Right atrium auricular region (tissue), 2 donors: ENCODE results near the gene SH3BP5L. TPM values are rescaled to one million over a fixed set of nuclear protein-coding genes. Genes with fewer than 3 reads are reported as not detected.

Source experiments
- DNase-seq: peaks from one replicate; pipeline ENCODE4 v3.0.0-alpha.2; 2019; ENCODE audit warnings: low spot score
- H3K27ac ChIP-seq, 2 donors: fragments of 200-600 bp; sonication (generic); 1 replicate in 1 of 2; 2 replicates in 1 of 2; pipeline ENCODE4 v1.5.1; 2016 to 2019
- H3K27me3 ChIP-seq, 2 donors: fragments of 200-600 bp; sonication (generic); one replicate each; pipeline versions ENCODE4 v1.5.1 to v1.6.0; 2017 to 2019
- H3K36me3 ChIP-seq: fragments of 200-600 bp; sonication (generic); one replicate; pipeline ENCODE4 v1.5.1; 2016
- H3K4me1 ChIP-seq, 2 donors: fragments of 200-600 bp; sonication (generic); one replicate each; pipeline versions ENCODE4 v1.5.1 to v1.6.0; 2017 to 2019
- H3K4me3 ChIP-seq, 2 donors: fragments of 200-600 bp; sonication (generic); 1 replicate in 1 of 2; 2 replicates in 1 of 2; pipeline ENCODE4 v1.5.1; 2017 to 2019; ENCODE audit warnings: mild to moderate bottlenecking in 1 of 2, moderate library complexity in 1 of 2
- H3K9me3 ChIP-seq, 2 donors: fragments of 200-600 bp; sonication (generic); one replicate each; pipeline ENCODE4 v1.5.1; 2019
- total RNA-seq, 2 donors: library from RNA; depleted of rRNA; stranded (reverse); fragments of >200 nt; gene quantifications; one replicate each; pipeline ENCODE4 v1.1.0, GENCODE V29; 2016
- TF ChIP-seq, protein P1 (sequence below), 2 donors: fragments of 200-600 bp; sonication (generic); IDR thresholded peaks; one replicate each; pipeline ENCODE4 v1.5.1; 2019; ENCODE audit warnings: antibody characterized with exemption in 2 of 2

Gene SH3BP5L
- total RNA-seq, 2 donors from 2014 or later: 13.6 to 18.5 TPM

DNA sequence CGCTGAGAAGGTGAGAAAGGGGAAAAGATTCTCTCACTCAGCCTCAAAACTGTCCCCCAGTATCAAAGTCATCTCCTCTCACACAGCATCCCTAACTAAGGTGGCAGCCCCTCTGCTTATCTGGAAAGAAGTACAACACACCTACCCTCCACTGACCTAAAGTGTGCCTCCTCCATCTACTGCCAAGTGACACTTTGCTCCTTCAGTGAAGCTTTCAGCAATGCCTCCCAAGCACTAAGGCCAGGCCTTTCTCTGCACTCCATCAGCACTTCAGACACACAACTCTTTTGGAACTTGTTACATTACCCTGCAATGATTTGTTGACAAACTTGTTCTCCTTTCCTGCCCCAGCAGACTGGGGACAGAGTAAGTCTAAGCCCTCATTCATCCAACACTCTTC is 1.4 kb downstream of the SH3BP5L start:
- H3K9me3 ChIP-seq: no peaks in the 10 kb centered on the region
- no peaks in the 10 kb centered on the region for H3K27me3 ChIP-seq
- peaks cover 10% of the 10 kb centered on the region for H3K36me3 ChIP-seq
- TF ChIP-seq, protein P1, sequence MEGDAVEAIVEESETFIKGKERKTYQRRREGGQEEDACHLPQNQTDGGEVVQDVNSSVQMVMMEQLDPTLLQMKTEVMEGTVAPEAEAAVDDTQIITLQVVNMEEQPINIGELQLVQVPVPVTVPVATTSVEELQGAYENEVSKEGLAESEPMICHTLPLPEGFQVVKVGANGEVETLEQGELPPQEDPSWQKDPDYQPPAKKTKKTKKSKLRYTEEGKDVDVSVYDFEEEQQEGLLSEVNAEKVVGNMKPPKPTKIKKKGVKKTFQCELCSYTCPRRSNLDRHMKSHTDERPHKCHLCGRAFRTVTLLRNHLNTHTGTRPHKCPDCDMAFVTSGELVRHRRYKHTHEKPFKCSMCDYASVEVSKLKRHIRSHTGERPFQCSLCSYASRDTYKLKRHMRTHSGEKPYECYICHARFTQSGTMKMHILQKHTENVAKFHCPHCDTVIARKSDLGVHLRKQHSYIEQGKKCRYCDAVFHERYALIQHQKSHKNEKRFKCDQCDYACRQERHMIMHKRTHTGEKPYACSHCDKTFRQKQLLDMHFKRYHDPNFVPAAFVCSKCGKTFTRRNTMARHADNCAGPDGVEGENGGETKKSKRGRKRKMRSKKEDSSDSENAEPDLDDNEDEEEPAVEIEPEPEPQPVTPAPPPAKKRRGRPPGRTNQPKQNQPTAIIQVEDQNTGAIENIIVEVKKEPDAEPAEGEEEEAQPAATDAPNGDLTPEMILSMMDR (IDR thresholded peaks at IDR 0.05): no peak
- no peak overlapping the region for H3K27ac ChIP-seq
- peaks cover 0 to 64% of the 10 kb centered on the region in 2 donors for H3K4me1 ChIP-seq
- no peak for DNase-seq
- peak overlapping the region in 1 of 2 donors; percentile 75 for H3K4me3 ChIP-seq

DNA sequence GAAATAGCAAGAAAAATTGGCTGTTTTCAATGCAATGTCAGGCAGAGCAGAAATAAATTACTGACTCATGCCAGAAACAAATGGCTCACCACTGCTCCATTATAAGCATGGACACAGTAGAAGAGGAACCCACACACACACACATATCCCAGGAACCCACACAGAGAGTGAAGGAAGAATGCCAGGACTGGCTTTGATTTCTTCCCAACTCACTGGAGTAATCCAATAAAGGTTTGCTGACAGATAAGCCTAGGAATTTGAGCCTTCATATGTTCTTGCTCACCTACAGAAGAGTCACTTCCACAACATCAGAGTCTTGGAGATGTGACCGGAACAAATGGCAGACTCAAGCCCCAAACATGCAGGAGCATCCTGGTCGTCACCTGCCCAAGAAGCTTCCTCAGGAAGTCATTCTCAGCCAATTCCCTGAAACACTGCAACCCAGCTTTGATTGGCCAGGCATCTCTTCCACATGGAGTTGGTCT is 2.2 kb downstream of the SH3BP5L start:
- Histone ChIP-seq H3K27ac (peak overlapping the region in 1 of 2 donors; percentile 68), H3K4me3 (no peak overlapping the region)
- DNase-seq: no peak

DNA sequence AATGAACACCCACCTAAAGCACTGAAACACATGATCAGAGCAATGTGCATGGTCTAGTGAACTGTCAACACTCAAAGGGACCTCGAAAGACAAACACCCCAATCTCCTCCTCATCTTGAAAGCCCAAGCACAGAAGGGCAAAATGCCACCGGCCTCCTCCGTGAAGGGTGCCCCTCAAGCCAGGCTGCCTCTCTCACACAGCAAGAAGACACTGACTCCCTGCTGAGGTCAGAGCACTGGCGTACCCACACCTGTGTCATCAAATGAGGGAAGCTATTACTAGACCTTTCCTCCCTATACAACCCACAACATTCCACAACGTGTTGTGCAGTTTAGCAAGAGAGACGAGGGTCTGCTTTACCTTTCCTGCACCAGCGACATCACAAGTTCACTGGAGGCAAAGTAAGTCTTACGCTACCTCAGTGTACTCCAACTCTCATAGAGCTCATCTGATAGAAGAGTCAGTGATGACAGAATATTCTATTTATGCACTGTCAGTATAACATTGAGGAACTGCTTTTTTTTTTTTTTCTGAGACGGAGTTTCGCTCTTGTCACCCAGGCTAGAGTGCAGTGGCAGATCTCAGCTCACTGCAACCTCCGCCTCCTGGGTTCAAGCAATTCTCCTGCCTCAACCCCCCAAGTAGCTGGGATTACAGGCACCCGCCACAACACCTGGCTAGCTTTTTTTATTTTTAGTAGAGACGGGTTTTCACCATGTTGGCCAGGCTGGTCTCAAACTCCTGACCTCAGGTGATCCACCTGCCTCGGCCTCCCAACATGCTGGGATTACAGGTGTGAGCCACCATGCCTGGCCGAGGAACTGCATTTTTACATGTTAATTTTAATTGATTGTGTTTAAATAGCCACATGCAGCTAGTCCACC is 3.3 kb downstream of the SH3BP5L start:
- no peaks in the 10 kb centered on the region for H3K9me3 ChIP-seq
- H3K27ac ChIP-seq: peak overlapping the region; percentile 28 to 68
- peaks cover 14% of the 10 kb centered on the region for H3K36me3 ChIP-seq
- peak; percentile 50 for DNase-seq
- H3K27me3 ChIP-seq: no peaks in the 10 kb centered on the region
- peaks cover 5 to 73% of the 10 kb centered on the region in 2 donors for H3K4me1 ChIP-seq
- TF ChIP-seq, protein P1 (IDR thresholded peaks at IDR 0.05): no peak
- no peak overlapping the region for H3K4me3 ChIP-seq

More for the DNA sequence above, 2.2 kb downstream of the SH3BP5L start:
- H3K9me3 ChIP-seq: no peaks in the 10 kb centered on the region
- no peaks in the 10 kb centered on the region for H3K27me3 ChIP-seq
- TF ChIP-seq, protein P1 (IDR thresholded peaks at IDR 0.05): no peak
- H3K4me1 ChIP-seq: peaks cover 3 to 71% of the 10 kb centered on the region in 2 donors
- peaks cover 10% of the 10 kb centered on the region for H3K36me3 ChIP-seq

DNA sequence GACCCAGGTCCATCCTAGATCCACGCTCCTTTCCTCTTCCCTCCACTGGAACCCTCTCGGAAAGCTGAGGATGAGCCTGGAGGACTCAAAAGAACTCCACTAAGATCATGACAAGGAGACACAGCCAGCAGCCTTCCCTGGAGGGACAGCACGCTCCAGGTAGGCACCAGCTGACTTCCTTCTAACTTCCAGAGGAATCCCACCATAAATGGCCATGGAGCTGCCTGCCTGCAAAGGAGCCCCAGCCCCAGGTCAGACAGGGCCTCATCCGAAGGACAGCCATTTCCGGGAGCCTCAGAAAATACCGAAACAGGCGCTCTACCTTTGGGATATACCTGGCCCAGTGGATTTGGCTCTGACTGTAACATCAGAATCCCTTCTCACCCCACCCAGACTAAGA is 4.1 kb downstream of the SH3BP5L start:
- H3K36me3 ChIP-seq: peaks cover 16% of the 10 kb centered on the region
- no peak overlapping the region for H3K4me3 ChIP-seq
- no peaks in the 10 kb centered on the region for H3K9me3 ChIP-seq
- peaks cover 5 to 66% of the 10 kb centered on the region in 2 donors for H3K4me1 ChIP-seq
- H3K27me3 ChIP-seq: no peaks in the 10 kb centered on the region
- peak overlapping the region; percentile 28 to 68 for H3K27ac ChIP-seq
- TF ChIP-seq, protein P1 (IDR thresholded peaks at IDR 0.05): no peak
- DNase-seq: peak; percentile 52

DNA sequence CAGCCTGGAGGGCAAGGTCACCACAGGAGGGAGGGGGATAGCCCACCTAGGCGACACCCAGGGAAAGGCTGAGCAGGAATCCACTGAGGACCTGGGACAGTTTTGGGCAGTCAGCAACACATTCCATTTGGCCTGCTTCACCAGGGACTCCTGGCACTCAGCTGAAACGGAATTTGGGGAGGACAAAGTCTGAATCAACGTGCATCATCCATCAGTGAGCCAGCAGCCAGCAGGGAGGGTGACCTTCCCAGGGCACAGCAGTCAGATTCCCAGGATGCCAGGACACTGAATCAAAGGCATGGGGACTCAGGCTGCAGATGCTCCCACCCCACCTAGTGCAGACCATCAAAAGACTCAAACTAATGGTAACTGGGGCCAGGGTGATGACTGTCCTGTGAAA is 4.6 kb downstream of the SH3BP5L start:
- Histone ChIP-seq H3K4me1 (peaks cover 5 to 65% of the 10 kb centered on the region in 2 donors), H3K27me3 (no peaks in the 10 kb centered on the region), H3K4me3 (no peak overlapping the region), H3K27ac (peak overlapping the region in 1 of 2 donors; percentile 68), H3K9me3 (no peaks in the 10 kb centered on the region), H3K36me3 (peaks cover 21% of the 10 kb centered on the region)
- DNase-seq: peak; percentile 59
- TF ChIP-seq, protein P1 (IDR thresholded peaks at IDR 0.05): no peak
